Fibroblast of the aortic adventitia (primary cell): ENCODE results near the gene WNT16. TPM values are rescaled to one million over a fixed set of nuclear protein-coding genes. Genes with fewer than 3 reads are reported as not detected.
A peak's percentile ranks its signal among the peaks of the same experiment; 100 is the strongest.

ENCODE experiments used
- DNase-seq: peaks from one replicate; pipeline ENCODE4 v3.0.0-alpha.2; 2010; ENCODE audit warnings: low read depth
- H3K4me3 ChIP-seq: 2 replicates; pipeline ENCODE4 v1.5.1; 2011; ENCODE audit warnings: low read depth, mild to moderate bottlenecking, control low read depth, low read length, moderate library complexity
- total RNA-seq: library from RNA; depleted of rRNA; stranded (reverse); fragments of >200 nt; gene quantifications from 2 replicates; pipeline ENCODE4 v1.2.3, GENCODE V29; 2012; ENCODE audit warnings: low replicate concordance
- TF ChIP-seq, protein P1 (sequence below): IDR thresholded peaks from 2 replicates; pipeline ENCODE4 v1.5.1; 2011; ENCODE audit warnings: mild to moderate bottlenecking, low read length, control low read depth, inconsistent platforms; ENCODE audit not compliant: insufficient read depth

WNT16 gene
- total RNA-seq, 1 donor: 2.7 TPM

DNA sequence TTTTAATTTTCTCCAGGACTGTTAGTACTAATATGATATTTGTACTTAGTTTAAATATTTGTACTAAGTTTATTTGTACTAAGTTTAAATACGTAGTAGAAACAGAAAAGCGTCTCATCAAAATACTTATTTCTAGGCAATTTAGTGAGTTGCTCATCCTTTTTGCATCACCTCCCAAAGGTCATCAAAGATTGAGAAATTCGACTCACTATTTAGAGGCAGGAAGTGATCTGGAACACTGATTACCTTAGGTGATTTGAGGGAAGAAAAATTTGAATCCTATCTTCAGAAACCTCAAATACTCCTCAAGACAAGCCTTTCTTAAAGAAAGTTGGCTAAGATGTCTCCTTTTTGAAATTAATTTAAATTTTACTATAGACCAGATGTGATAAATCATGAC is 14.5 kb downstream of the WNT16 start:
- no peak for DNase-seq
- no peak overlapping the region for H3K4me3 ChIP-seq

DNA sequence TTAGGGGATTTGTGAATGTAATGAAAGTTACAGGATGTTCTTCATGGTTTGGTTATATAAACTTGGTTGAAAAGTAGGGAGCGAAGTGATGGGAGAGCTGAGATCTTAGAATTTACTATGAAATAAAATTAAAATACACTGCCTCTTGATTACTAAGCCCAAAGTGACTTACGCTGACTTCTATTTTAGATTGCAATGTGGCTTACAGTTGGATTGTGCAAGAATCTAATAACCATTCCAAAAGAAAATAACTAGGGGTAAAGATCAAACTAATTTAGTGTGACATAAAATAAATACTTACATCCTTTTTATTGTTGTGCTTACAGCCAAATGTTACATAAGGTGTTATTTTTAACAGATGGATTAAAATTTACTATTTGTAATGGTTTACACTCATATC is 15.3 kb downstream of the WNT16 start:
- H3K4me3 ChIP-seq: no peak overlapping the region
- DNase-seq: peak; percentile 30
- TF ChIP-seq, protein P1, sequence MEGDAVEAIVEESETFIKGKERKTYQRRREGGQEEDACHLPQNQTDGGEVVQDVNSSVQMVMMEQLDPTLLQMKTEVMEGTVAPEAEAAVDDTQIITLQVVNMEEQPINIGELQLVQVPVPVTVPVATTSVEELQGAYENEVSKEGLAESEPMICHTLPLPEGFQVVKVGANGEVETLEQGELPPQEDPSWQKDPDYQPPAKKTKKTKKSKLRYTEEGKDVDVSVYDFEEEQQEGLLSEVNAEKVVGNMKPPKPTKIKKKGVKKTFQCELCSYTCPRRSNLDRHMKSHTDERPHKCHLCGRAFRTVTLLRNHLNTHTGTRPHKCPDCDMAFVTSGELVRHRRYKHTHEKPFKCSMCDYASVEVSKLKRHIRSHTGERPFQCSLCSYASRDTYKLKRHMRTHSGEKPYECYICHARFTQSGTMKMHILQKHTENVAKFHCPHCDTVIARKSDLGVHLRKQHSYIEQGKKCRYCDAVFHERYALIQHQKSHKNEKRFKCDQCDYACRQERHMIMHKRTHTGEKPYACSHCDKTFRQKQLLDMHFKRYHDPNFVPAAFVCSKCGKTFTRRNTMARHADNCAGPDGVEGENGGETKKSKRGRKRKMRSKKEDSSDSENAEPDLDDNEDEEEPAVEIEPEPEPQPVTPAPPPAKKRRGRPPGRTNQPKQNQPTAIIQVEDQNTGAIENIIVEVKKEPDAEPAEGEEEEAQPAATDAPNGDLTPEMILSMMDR: no peak

More for the DNA sequence above, 14.5 kb downstream of the WNT16 start:
- TF ChIP-seq, protein P1: no peak

DNA sequence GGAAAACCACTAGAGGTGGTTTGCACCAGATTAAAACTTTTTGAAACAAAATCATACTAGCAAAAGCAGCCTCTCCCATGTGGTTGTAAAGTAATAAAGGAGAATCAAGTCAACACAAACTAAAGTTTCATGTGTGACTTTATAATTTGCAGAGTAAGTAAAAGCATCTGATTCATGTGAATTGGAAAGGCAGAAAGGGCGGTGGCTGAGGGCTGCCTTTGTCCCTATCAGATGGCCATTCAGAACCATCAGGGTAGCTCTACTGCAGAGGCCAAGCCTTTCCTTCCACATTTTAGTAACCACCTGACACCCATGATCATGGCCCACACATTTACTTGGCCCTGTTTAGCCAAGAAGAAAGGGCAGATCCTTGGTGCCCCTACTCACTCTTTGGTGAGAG is 15.7 kb downstream of the WNT16 start:
- DNase-seq: no peak

DNA sequence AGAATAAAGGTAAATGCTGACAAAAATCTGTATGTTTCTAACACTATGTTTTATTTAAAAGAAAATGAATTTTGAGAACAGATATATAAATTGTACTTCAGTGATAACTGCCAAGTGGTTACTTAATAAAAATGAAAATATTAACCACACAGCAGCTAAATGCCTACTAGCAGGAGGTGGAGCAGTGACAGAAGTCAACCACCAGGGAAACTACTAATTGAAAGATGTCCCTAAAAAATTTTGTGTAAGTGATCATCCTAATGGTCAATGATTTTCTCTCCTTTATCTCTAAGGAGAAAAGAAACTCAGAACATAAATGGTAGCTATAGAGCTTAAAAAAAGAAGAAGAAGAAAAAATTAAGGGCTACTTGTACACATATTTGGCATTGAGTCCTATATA is 22.9 kb downstream of the WNT16 start:
- TF ChIP-seq, protein P1: peak; percentile 14
- no peak overlapping the region for H3K4me3 ChIP-seq
- no peak for DNase-seq

More for the DNA sequence above, 15.7 kb downstream of the WNT16 start:
- TF ChIP-seq, protein P1: no peak
- H3K4me3 ChIP-seq: no peak overlapping the region

DNA sequence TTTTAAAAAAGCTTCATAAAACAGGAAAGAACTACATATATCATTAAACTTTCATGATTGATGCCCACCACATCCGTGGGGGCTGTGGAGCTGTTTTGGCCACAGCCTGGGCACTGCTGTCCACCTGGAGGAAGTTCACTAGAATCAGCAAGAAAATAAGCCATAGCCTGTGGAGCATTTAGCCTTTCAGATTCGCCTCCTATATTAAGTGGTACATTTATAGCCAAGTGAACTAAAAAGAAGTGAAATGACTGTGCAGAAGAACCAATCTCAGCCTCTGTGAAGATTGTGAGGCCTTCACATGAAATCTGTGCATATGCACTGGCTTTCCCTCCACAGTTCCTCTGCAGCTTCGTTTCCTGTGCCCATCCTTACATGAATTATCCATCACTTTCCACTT is 23.5 kb downstream of the WNT16 start:
- no peak for DNase-seq
- no peak overlapping the region for H3K4me3 ChIP-seq
- TF ChIP-seq, protein P1: no peak

DNA sequence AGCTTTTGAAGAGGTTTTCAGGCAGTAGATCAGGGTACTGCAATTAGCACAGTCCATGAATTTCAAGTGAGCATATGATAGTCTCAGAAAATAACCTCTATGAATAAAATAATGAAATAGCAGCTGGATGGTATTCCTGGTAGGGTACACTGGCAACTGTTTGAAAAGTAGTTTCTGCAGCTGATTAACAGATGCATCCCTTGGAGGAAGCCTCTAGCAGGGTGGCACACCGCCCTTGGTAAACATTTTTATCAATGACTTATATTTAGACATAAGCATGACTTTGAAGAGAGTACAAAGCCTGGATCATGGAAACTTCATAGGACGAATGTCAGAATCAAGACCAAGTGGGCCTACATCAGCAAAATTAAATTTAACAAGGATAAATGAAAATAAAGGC is 26.8 kb downstream of the WNT16 start:
- no peak overlapping the region for H3K4me3 ChIP-seq
- TF ChIP-seq, protein P1: no peak
- DNase-seq: no peak

DNA sequence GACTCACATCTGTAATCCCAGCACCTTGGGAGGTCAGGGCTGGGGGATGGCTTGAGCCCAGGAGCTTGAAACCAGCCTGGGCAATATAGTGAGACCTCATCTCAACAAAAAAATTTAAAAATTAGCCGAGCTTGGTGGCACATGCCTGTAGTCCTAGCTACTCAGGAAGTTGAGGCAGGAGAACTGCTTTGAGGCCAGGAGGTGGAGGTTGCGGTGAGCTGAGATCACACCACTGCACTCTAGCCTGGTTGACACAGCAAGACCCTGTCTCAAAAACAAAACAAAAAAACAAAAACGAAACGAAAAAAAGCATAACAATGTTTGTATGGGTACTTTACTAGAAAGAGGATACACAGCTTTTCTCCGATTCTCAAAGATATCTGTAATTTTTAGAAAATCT is 31.8 kb downstream of the WNT16 start:
- TF ChIP-seq, protein P1: no peak

More for the DNA sequence above, 31.8 kb downstream of the WNT16 start:
- no peak overlapping the region for H3K4me3 ChIP-seq
- no peak for DNase-seq
